Adrenal gland (tissue), 12 donors: ENCODE measurements around the gene NLGN2. TPM values are rescaled to one million over a fixed set of nuclear protein-coding genes. Genes with fewer than 3 reads are reported as not detected.

Source experiments
- DNase-seq, 7 donors: peaks; one replicate each; pipeline ENCODE4 v3.0.0-alpha.2; 2019 to 2020
- H3K27ac ChIP-seq, 5 donors: fragments of 200-600 bp; sonication (generic) in 4 of 5; 1 replicate in 3 of 5; 2 replicates in 2 of 5; pipeline versions ENCODE4 v1.5.1 to v1.8.0; 2016 to 2020; ENCODE audit warnings: mild to moderate bottlenecking in 1 of 5
- H3K27me3 ChIP-seq: fragments of 200-600 bp; 2 replicates; pipeline ENCODE4 v1.8.0; 2021
- H3K36me3 ChIP-seq, 2 donors: fragments of 200-600 bp; replicated peaks in 1 of 2; 1 replicate in 1 of 2; 2 replicates in 1 of 2; pipeline versions ENCODE4 v1.5.1 to v1.8.0; 2018 to 2022
- H3K4me1 ChIP-seq, 2 donors: fragments of 200-600 bp; replicated peaks in 1 of 2; 1 replicate in 1 of 2; 2 replicates in 1 of 2; pipeline versions ENCODE4 v1.5.1 to v1.8.0; 2018 to 2021
- H3K4me3 ChIP-seq, 4 donors: fragments of 200-600 bp; sonication (generic) in 3 of 4; one replicate each; pipeline ENCODE4 v1.5.1; 2016 to 2018
- H3K9me3 ChIP-seq, 3 donors: fragments of 200-600 bp; sonication (generic) in 1 of 3; replicated peaks in 1 of 3; 1 replicate in 2 of 3; 2 replicates in 1 of 3; pipeline versions ENCODE4 v1.5.1 to v1.8.0; 2016 to 2021
- POLR2A ChIP-seq, 2 donors: fragments of 450-650 bp; IDR thresholded peaks; one replicate each; pipeline ENCODE4 v1.6.1; 2017; ENCODE audit warnings: antibody characterized with exemption in 2 of 2, mild to moderate bottlenecking in 2 of 2, moderate library complexity in 1 of 2
- WGBS, 4 donors: extraction: QIAGEN DNeasy Blood & Tissue Kit in 2 of 4; methylation state at CpG; one replicate each; pipeline versions ENCODE4 v1.1.5 to v1.1.7; 2013 to 2017; 5-methylcytosine and 5-hydroxymethylcytosine counted together
- intact Hi-C, 2 donors: fragments of 100-400 bp; cut with DNase I; formaldehyde crosslinking; loops; one replicate each; pipeline versions ENCODE4 v1.14.1 to v1.15.0; 2022 to 2023
- polyA plus RNA-seq, 3 donors: library from polyadenylated mRNA; stranded (reverse); fragments of 200-250 nt in 2 of 3; fragments of 350-450 nt in 1 of 3; fragmentation: Illumina TruSeq in 1 of 3; extraction: RNeasy Lipid Tissue Mini Kit (QIAGEN cat#74804) in 1 of 3; gene quantifications; one replicate each; pipeline ENCODE4 v1.2.3, GENCODE V29; 2013 to 2014
- total RNA-seq, 9 donors: library from RNA; depleted of rRNA in 4 of 9; stranded (reverse); fragments of >200 nt in 4 of 9; fragments of 120-200 nt in 1 of 9; fragmentation: NEBNext Ultra II Directional in 1 of 9; extraction: Animal tissue kit (Norgen Biotek cat#: 25700) in 1 of 9; gene quantifications; one replicate each; pipeline versions ENCODE4 v1.1.0 to v1.2.4, GENCODE V29; 2013 to 2023
- TF ChIP-seq, protein P1 (sequence below), 6 experiments: fragments of 450-650 bp in 4 of 6; fragments of 200-600 bp in 2 of 6; sonication (generic) in 1 of 6; IDR thresholded peaks; 1 replicate in 5 of 6; 2 replicates in 1 of 6; pipeline versions ENCODE4 v1.5.1 to v1.8.0; 2016 to 2021; ENCODE audit warnings: antibody characterized with exemption in 6 of 6, mild to moderate bottlenecking in 2 of 6, moderate library complexity in 1 of 6
- donor health status: healthy with polysubstance abuse.
- donor health status: Bipolar disorder and iron deficiency.
- donor health status: DM: yes; HTN: yes; CAD: no.
- donor health status: DM: no; HTN: no; CAD: no.
- donor health status: DM: no; HTN: no; CAD: no.
- donor health status: DM: yes; HTN: yes; CAD: no.

Gene NLGN2
- total and polyA plus RNA-seq, 12 donors = 2.8 to 44.6 (median 16.6) TPM

DNA sequence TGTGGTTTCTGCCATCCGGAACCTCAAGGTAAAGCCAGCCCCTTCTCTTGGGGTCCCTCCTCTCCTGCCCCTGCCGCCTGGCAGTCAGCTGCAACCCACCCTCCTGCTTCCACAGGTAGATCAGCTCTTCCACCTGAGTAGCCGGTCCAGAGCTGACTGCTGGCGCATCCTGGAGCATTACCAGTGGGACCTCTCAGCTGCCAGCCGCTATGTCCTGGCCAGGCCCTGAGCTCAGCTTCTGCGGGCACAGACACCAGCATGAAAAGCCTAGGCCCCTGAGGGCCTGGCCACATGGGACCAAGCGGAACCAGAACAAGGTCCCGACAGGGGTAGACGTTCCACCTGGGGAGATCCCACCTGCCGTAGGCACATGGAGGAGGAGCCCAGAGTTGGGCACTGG lies 18.8 kb upstream of the NLGN2 start:
- Histone ChIP-seq H3K27me3 (no peaks in the 10 kb centered on the region), H3K4me1 (peaks cover 3 to 14% of the 10 kb centered on the region in 2 donors), H3K9me3 (no peaks in the 10 kb centered on the region), H3K27ac (no peak overlapping the region), H3K4me3 (no peak overlapping the region), H3K36me3 (no peaks in the 10 kb centered on the region)
- TF ChIP-seq, protein P1, sequence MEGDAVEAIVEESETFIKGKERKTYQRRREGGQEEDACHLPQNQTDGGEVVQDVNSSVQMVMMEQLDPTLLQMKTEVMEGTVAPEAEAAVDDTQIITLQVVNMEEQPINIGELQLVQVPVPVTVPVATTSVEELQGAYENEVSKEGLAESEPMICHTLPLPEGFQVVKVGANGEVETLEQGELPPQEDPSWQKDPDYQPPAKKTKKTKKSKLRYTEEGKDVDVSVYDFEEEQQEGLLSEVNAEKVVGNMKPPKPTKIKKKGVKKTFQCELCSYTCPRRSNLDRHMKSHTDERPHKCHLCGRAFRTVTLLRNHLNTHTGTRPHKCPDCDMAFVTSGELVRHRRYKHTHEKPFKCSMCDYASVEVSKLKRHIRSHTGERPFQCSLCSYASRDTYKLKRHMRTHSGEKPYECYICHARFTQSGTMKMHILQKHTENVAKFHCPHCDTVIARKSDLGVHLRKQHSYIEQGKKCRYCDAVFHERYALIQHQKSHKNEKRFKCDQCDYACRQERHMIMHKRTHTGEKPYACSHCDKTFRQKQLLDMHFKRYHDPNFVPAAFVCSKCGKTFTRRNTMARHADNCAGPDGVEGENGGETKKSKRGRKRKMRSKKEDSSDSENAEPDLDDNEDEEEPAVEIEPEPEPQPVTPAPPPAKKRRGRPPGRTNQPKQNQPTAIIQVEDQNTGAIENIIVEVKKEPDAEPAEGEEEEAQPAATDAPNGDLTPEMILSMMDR (IDR thresholded peaks at IDR 0.05) = no peak
- TF ChIP-seq POLR2A (IDR thresholded peaks at IDR 0.05) = no peak
- no peak for DNase-seq
- WGBS, 4 donors = 90 to 100% (median 96%) methylated on average over 4 to 10 of the region's 10 CpGs
- intact Hi-C loops = no loop called here

DNA sequence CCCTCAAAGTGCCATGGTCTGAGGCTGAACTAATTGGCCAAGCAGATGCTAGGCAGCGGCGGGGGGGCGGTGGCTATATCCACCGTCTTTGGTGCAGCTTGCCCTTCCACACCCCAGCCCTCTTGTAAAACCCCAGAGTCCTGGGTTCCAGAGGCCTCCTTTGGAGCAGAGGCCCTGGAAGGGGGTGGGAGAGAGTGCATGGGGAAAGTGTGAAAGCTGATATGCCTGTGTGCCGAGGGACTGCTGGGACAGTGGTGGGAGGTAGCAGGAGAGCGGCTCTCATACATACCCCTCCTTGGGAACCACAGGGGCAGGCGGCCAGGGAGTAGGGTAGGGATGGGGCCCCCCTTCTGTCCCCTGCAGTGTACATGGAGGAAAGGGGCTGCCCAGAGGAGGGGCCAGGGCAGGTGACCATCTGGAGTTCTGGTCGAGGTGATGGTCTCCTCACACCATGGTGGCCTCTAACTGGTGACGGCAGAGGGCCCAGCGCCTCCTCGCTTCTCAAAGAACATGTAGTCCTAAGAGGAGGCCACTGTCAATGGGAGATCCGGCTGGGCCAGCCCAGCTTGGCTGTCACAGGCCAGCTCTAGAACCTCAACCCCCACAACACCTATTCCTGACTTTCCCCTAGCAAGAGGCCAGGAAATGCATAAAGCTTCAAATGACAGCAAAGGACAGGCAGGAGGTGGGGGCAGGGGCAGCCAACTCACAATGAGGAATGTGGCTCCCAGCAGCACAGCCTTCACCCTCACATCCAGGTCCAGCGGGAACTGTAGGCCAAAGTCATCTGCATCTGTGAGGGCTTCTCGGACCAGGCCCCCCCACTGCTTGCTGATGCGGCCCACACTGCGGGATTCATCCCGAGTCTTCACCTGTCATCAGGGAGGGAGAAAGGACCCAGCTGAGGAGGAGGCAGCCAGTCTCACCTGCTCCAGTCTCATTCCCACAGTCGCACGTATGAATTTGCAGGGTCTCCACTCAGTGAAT lies 17.4 kb upstream of the NLGN2 start:
- Histone ChIP-seq H3K9me3 (no peaks in the 10 kb centered on the region), H3K4me3 (no peak overlapping the region), H3K27ac (no peak overlapping the region), H3K27me3 (no peaks in the 10 kb centered on the region), H3K4me1 (peaks cover 5 to 14% of the 10 kb centered on the region in 2 donors), H3K36me3 (no peaks in the 10 kb centered on the region)
- no peak for TF ChIP-seq POLR2A (IDR thresholded peaks at IDR 0.05)
- TF ChIP-seq, protein P1 (IDR thresholded peaks at IDR 0.05) = no peak
- intact Hi-C loops = no loop called here
- DNase-seq = no peak
- 82 to 93% (median 88%) methylated on average over 10 to 19 of the region's 19 CpGs for WGBS, 4 donors

DNA sequence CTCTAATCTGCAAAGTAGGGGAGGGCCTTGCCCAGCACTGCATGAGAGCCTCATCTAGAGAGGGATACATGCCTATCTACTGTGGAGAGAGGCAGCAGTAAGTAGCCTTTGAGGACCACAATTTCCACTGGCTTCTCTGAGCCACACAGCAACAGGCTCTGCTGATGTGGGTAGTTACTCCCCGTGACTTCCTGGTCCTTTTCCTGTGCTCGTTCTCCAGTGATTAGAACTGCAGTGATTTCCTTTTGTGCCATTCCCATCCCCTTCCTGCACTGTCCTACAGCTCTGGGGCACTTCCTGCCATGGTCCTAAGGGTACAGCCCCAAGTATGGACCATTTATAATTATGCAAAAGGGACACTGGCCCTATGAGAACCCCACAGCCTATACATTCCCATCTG lies 16.3 kb upstream of the NLGN2 start:
- no peaks in the 10 kb centered on the region for H3K36me3 ChIP-seq
- no peaks in the 10 kb centered on the region for H3K27me3 ChIP-seq
- whole genome bisulfite sequencing, 4 donors = 36 to 80% (median 64%) methylated on average over 2 of the region's 2 CpGs
- no peak overlapping the region for H3K27ac ChIP-seq
- TF ChIP-seq, protein P1 (IDR thresholded peaks at IDR 0.05) = no peak
- TF ChIP-seq POLR2A (IDR thresholded peaks at IDR 0.05) = no peak
- peak in 1 of 7 donors; percentile 11 for DNase-seq
- intact Hi-C loops = no loop called here
- no peak overlapping the region for H3K4me3 ChIP-seq
- no peaks in the 10 kb centered on the region for H3K9me3 ChIP-seq
- peaks cover 6 to 16% of the 10 kb centered on the region in 2 donors for H3K4me1 ChIP-seq

DNA sequence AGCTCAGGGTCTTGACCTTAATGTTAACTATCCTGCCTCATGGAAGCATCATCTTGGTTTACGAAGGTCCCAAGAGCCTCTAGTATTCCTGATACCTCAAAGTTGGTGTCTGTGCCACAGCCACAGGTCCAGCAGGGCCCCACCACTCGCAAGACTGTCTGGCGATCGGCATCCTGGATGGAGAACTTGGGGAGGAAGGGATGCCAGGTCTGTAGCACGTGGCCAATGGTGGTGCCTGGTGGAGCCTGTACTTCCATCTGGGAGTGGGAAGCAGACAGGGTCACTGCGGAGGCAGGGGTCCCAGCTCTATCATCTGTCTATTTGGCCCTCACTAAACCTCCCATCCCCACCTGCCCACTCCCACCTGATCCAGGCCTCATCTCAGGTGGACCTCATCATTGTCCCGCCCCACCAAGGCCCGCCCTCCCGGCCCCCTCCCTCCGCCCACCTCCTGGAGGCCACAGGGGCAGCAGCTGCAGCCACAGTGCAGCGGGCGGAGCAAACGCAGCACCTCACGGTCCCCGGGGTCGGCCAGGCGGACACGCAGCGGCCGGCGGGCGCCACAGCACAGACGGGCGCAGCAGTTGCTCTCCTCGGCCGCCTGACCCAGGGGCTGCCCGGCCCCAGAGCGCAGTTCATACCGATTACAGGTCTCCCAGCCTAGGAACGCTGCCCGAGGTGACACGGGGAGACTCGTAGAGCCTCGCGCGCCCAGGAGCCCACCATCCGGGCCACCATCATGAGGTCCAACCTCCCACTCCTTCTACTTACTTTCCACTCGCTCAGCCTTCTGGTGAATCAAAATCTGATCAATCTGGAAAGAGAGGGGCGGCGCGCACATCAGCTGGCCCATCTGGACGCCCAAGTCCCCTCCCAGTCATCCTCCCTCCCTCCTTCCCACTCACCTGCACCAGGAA lies 14.7 kb upstream of the NLGN2 start:
- intact Hi-C loops = no loop called here
- H3K27ac ChIP-seq = peak overlapping the region in 1 of 5 donors; percentile 90

More for the DNA sequence above, 14.7 kb upstream of the NLGN2 start:
- H3K9me3 ChIP-seq = no peaks in the 10 kb centered on the region
- DNase-seq = peak in 1 of 7 donors; percentile 51
- H3K4me3 ChIP-seq = peak overlapping the region in 1 of 4 donors; percentile 72
- H3K36me3 ChIP-seq = no peaks in the 10 kb centered on the region
- 75 to 80% (median 78%) methylated on average over 23 to 42 of the region's 42 CpGs for WGBS, 4 donors
- H3K4me1 ChIP-seq = peaks cover 6 to 16% of the 10 kb centered on the region in 2 donors
- no peaks in the 10 kb centered on the region for H3K27me3 ChIP-seq
- no peak for TF ChIP-seq POLR2A (IDR thresholded peaks at IDR 0.05)
- TF ChIP-seq, protein P1 (IDR thresholded peaks at IDR 0.05) = no peak
